ENCODE results near the gene BTAF1. TPM values are rescaled to one million over a fixed set of nuclear protein-coding genes. Genes with fewer than 3 reads are reported as not detected.

The BTAF1 gene
- total and polyA plus RNA-seq, 2 experiments from 2014 or later: 30.4 to 55.7 TPM

DNA sequence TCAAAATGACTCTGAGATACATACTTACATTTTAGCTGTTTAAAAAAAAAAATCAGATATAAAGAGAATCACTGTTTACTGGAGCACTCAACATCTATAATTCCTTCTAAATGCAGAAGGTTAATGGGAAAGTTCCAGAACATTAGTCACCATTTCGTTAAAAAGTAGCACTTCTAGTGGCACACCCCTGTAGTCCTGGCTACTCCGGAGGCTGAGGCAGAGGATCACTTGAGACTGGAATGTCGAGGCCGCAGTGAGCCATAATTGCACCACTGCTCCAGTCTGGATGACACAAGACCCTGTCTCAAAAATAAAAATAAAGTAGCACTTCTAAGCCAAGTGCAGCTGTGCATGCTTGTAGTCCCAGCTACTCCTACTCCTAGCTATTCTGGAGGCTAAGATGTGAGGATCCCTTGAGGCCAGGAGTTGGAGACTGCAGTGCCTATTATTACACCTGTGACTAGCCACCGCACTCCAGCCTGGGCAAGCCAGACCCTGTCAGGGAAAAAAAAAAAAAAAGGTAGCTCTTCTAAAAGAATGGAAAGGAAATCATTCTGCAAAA is 16.5 kb upstream of the BTAF1 start:
- H3K4me1 ChIP-seq (ENCODE audit: insufficient read depth): peaks cover 28% of the 10 kb centered on the region
- H2AFZ ChIP-seq: no peak overlapping the region
- no peaks in the 10 kb centered on the region for H3K9me2 ChIP-seq (ENCODE audit: insufficient read depth)
- no peak for ATAC-seq
- H3K4me2 ChIP-seq: peak overlapping the region; percentile 92
- Mint-ChIP-seq H3K36me3 (ENCODE audit: low read depth) (peaks cover 42% of the 10 kb centered on the region), H3K27ac (no peak overlapping the region), H3K27me3 (ENCODE audit: insufficient read depth, low read depth, poor library complexity) (peaks cover 11% of the 10 kb centered on the region), H3K4me3 (peak overlapping the region; percentile 87), H3K9me3 (peaks cover 3% of the 10 kb centered on the region; the same call in 2 of the 3 replicates), H3K4me1 (peaks cover 32% of the 10 kb centered on the region)
- H3K4me3 ChIP-seq: peak overlapping the region; percentile 82
- no peak for DNase-seq (ENCODE audit: low spot score)
- peaks cover 23% of the 10 kb centered on the region for H3K79me2 ChIP-seq (replicated peaks; ENCODE audit: insufficient read depth)
- H3F3A ChIP-seq (replicated peaks; ENCODE audit: low read depth): no peaks in the 10 kb centered on the region; the same call in 1 of the 2 replicates
- peaks cover 8% of the 10 kb centered on the region; the same call in 1 of the 2 replicates for H3K36me3 ChIP-seq (ENCODE audit: insufficient read depth)
- H4K20me1 ChIP-seq (replicated peaks; ENCODE audit: insufficient read depth): no peaks in the 10 kb centered on the region
- TF ChIP-seq POLR2AphosphoS5 (IDR thresholded peaks at IDR 0.05; ENCODE audit: low read depth) (no peak), NANOG (IDR thresholded peaks at IDR 0.05; ENCODE audit: borderline replicate concordance) (no peak), EZH2phosphoT487 (IDR thresholded peaks at IDR 0.05; ENCODE audit: unreplicated experiment) (no peak), ZNF331 (CRISPR knock-in tag; IDR thresholded peaks at IDR 0.05; ENCODE audit: low read depth) (no peak), STAT1 (IDR thresholded peaks at IDR 0.05; ENCODE audit: unreplicated experiment) (no peak)
- TF ChIP-seq, protein P1, sequence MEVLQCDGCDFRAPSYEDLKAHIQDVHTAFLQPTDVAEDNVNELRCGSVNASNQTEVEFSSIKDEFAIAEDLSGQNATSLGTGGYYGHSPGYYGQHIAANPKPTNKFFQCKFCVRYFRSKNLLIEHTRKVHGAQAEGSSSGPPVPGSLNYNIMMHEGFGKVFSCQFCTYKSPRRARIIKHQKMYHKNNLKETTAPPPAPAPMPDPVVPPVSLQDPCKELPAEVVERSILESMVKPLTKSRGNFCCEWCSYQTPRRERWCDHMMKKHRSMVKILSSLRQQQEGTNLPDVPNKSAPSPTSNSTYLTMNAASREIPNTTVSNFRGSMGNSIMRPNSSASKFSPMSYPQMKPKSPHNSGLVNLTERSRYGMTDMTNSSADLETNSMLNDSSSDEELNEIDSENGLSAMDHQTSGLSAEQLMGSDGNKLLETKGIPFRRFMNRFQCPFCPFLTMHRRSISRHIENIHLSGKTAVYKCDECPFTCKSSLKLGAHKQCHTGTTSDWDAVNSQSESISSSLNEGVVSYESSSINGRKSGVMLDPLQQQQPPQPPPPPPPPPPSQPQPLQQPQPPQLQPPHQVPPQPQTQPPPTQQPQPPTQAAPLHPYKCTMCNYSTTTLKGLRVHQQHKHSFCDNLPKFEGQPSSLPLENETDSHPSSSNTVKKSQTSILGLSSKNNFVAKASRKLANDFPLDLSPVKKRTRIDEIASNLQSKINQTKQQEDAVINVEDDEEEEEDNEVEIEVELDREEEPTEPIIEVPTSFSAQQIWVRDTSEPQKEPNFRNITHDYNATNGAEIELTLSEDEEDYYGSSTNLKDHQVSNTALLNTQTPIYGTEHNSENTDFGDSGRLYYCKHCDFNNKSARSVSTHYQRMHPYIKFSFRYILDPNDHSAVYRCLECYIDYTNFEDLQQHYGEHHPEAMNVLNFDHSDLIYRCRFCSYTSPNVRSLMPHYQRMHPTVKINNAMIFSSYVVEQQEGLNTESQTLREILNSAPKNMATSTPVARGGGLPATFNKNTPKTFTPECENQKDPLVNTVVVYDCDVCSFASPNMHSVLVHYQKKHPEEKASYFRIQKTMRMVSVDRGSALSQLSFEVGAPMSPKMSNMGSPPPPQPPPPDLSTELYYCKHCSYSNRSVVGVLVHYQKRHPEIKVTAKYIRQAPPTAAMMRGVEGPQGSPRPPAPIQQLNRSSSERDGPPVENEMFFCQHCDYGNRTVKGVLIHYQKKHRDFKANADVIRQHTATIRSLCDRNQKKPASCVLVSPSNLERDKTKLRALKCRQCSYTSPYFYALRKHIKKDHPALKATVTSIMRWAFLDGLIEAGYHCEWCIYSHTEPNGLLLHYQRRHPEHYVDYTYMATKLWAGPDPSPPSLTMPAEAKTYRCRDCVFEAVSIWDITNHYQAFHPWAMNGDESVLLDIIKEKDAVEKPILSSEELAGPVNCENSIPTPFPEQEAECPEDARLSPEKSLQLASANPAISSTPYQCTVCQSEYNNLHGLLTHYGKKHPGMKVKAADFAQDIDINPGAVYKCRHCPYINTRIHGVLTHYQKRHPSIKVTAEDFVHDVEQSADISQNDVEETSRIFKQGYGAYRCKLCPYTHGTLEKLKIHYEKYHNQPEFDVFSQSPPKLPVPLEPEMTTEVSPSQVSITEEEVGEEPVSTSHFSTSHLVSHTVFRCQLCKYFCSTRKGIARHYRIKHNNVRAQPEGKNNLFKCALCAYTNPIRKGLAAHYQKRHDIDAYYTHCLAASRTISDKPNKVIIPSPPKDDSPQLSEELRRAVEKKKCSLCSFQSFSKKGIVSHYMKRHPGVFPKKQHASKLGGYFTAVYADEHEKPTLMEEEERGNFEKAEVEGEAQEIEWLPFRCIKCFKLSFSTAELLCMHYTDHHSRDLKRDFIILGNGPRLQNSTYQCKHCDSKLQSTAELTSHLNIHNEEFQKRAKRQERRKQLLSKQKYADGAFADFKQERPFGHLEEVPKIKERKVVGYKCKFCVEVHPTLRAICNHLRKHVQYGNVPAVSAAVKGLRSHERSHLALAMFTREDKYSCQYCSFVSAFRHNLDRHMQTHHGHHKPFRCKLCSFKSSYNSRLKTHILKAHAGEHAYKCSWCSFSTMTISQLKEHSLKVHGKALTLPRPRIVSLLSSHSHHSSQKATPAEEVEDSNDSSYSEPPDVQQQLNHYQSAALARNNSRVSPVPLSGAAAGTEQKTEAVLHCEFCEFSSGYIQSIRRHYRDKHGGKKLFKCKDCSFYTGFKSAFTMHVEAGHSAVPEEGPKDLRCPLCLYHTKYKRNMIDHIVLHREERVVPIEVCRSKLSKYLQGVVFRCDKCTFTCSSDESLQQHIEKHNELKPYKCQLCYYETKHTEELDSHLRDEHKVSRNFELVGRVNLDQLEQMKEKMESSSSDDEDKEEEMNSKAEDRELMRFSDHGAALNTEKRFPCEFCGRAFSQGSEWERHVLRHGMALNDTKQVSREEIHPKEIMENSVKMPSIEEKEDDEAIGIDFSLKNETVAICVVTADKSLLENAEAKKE (CRISPR knock-in tag; IDR thresholded peaks at IDR 0.05): no peak
- TF ChIP-seq, protein P2, sequence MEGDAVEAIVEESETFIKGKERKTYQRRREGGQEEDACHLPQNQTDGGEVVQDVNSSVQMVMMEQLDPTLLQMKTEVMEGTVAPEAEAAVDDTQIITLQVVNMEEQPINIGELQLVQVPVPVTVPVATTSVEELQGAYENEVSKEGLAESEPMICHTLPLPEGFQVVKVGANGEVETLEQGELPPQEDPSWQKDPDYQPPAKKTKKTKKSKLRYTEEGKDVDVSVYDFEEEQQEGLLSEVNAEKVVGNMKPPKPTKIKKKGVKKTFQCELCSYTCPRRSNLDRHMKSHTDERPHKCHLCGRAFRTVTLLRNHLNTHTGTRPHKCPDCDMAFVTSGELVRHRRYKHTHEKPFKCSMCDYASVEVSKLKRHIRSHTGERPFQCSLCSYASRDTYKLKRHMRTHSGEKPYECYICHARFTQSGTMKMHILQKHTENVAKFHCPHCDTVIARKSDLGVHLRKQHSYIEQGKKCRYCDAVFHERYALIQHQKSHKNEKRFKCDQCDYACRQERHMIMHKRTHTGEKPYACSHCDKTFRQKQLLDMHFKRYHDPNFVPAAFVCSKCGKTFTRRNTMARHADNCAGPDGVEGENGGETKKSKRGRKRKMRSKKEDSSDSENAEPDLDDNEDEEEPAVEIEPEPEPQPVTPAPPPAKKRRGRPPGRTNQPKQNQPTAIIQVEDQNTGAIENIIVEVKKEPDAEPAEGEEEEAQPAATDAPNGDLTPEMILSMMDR (conservative IDR thresholded peaks at IDR 0.05; ENCODE audit: low read depth in 2 of 2): no peak
- TF ChIP-seq, protein P3, sequence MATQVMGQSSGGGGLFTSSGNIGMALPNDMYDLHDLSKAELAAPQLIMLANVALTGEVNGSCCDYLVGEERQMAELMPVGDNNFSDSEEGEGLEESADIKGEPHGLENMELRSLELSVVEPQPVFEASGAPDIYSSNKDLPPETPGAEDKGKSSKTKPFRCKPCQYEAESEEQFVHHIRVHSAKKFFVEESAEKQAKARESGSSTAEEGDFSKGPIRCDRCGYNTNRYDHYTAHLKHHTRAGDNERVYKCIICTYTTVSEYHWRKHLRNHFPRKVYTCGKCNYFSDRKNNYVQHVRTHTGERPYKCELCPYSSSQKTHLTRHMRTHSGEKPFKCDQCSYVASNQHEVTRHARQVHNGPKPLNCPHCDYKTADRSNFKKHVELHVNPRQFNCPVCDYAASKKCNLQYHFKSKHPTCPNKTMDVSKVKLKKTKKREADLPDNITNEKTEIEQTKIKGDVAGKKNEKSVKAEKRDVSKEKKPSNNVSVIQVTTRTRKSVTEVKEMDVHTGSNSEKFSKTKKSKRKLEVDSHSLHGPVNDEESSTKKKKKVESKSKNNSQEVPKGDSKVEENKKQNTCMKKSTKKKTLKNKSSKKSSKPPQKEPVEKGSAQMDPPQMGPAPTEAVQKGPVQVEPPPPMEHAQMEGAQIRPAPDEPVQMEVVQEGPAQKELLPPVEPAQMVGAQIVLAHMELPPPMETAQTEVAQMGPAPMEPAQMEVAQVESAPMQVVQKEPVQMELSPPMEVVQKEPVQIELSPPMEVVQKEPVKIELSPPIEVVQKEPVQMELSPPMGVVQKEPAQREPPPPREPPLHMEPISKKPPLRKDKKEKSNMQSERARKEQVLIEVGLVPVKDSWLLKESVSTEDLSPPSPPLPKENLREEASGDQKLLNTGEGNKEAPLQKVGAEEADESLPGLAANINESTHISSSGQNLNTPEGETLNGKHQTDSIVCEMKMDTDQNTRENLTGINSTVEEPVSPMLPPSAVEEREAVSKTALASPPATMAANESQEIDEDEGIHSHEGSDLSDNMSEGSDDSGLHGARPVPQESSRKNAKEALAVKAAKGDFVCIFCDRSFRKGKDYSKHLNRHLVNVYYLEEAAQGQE (IDR thresholded peaks at IDR 0.05; ENCODE audit: unreplicated experiment): no peak
- no peaks in the 10 kb centered on the region for H3K27me3 ChIP-seq (ENCODE audit: insufficient read depth)
- no peak overlapping the region for H3K27ac ChIP-seq (ENCODE audit: low read depth)

Data from GM23338 (cell line).